ENCODE measurements around the gene EIF2D.
"Not testable (repeated sequence)": the region's sequence is repeated elsewhere in the genome, so short reads cannot be mapped to it uniquely, and the experiment has no call there.

EIF2D gene

DNA sequence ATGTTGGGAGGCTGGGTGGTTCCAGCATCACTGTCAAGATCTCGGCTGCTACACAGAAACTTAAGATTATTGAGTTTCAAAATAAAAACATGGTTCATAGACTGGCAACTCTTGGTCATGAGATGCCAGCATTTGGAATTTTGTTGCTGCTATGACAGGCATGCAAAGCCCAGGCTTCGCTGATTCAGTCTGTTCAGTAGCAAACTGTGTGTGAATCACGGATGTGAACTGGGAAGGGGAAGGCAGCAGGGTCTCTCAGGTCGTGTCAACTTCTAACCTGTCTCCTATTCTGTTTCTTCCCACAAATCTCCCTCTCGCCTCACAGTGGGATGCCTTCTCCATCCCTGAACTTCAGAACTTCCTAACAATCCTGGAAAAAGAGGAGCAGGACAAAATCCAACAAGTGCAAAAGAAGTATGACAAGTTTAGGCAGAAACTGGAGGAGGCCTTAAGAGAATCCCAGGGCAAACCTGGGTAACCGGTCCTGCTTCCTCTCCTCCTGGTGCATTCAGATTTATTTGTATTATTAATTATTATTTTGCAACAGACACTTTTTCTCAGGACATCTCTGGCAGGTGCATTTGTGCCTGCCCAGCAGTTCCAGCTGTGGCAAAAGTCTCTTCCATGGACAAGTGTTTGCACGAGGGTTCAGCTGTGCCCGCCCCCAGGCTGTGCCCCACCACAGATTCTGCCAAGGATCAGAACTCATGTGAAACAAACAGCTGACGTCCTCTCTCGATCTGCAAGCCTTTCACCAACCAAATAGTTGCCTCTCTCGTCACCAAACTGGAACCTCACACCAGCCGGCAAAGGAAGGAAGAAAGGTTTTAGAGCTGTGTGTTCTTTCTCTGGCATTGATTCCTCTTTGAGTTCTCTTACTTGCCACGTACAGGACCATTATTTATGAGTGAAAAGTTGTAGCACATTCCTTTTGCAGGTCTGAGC lies 25.5 kb downstream of the EIF2D start:
- no peak for DNase-seq

DNA sequence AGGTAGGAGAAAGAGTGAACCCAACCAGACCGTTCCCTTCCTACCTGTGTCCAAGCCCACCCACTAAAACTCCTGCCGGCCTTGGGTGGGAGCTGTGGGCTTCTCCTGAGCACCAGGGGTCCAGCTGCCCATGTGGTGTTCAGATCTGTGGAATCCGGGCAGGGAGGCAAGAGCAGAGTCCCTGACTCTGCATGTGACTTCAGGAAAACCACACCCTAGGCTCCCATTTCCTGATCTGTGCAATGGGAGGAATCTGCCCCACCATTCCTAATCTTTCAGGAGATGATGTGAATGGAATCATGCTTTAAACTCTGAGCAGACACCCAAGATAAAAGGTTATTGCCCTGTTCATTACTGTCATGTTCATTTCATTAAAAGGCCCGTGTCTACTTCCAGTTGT lies 27.6 kb downstream of the EIF2D start:
- no peak for DNase-seq

DNA sequence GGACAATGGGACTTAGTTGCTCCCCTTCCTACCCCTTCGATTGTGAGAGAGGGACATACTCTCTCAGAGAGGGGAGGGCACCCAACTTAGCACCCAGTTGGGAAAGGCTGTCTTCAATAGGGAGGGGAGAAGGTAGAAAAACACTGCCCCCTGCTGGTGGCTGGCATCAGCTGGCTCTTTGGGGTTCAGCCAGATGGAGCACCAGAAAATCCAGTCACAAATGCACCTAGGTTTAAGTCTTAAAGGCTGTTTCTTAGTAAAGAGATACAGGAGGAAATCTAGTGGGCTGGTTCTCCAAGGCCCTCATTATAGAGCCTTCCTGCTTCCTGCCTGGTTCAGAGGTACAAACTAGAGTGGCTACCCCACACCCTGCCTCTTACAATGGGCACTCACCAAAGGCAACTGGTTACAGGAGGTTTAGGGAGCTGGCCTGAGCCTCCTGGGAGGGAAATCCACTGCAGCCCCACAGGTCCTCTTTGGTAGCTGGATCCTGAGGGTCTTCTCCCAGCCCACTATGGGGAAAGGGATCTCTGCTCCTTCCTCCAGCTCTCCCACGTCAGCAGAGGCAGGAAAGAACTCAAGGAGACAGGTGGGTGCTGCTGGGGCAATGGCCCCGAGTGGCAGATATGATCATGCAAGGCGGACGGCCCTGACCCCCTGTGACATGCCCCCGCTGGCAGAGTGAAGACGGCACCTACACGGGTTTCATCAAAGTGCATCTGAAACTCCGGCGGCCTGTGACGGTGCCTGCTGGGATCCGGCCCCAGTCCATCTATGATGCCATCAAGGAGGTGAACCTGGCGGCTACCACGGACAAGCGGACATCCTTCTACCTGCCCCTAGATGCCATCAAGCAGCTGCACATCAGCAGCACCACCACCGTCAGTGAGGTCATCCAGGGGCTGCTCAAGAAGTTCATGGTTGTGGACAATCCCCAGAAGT lies 28.3 kb downstream of the EIF2D start:
- peak; percentile 90 to 93 for DNase-seq

DNA sequence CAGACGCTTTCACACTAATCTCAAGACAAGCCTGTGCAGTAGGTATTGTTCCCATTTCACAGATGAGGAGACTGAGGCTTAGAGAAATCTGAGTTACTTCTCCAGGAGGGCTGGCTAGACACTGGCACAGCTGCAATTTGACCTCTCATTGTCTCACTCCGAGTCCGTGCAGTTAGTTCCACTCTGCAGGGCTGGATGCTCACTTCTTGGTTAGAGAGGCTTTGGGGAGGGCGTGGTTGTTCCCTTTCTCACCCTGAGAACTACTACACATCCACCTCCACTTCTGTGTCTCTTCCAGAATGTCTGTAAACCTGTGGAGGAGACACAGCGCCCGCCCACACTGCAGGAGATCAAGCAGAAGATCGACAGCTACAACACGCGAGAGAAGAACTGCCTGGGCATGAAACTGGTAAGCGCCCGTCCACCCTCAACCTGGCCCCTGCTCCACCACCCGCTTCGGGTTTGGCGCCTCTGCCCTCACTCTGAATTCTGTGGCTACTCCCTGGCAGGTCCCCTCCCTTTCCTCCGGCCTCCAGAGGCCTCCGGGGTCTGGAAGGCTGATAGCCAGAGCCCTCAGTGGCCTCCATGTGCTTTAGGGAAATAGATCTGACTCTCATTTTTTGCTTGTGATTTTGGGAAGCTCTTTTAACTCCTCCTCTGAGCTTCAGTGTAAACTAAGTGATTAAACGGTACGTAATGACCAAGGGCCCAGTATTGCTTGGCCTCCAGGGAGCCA lies 29.1 kb downstream of the EIF2D start:
- peak; percentile 67 to 77 for DNase-seq

- no peak for DNase-seq
Observed at GRCh38 chr1:206582537-206582936, 29.7 kb downstream of the EIF2D start.

- DNase-seq = peak; percentile 68 to 72
Observed at GRCh38 chr1:206581571-206581981, 30.7 kb downstream of the EIF2D start.

DNA sequence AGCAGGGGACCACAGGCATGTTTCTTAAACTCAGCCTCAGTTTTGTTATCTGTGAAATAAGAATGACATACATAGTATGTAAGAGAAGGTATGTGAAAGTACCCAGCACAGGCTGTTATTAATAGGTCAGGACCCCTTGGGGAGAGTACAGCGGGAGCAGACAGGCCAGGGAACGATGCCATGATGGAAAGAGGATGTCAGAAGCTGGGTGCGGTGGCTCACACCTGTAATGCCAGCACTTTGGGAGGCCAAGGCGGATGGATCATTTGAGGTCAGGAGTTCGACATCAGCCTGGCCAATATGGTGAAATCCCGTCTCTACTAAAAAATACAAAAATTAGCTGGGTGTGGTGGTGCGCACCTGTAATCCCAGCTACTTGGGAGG lies 31.2 kb downstream of the EIF2D start:
- not testable (repeated sequence) for DNase-seq

DNA sequence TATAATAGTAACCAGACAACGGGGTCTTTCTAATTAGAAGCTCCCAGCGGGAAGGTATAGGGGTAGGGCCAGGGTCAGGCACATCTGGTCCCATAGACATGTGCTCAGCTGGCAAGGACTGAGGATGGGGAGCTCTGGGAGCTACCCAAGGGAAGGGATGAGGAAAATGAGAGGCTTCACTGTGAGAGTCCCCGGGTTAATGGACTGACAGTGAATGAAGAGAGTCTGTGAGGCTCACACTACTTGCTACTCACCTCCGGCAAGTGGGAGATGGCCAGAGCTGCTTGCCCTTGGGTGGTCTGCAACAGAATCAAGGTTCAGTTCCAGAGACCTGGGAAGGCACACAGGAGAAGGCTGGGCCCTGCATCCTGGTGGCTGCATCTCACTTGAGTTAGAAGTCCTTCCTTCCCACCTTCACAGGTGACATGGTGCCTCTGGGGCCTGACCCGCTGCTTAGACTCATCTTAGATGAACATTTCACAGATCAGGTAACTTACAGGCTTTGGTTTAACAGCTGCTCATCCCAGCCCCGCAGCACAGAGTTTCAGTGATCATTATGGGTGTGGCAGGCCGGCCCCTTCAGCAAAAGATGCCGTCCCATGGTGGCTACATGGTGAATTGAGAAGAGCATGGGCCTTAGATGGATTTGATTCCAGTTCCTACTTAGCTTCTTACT lies 31.7 kb downstream of the EIF2D start:
- no peak for DNase-seq

DNA sequence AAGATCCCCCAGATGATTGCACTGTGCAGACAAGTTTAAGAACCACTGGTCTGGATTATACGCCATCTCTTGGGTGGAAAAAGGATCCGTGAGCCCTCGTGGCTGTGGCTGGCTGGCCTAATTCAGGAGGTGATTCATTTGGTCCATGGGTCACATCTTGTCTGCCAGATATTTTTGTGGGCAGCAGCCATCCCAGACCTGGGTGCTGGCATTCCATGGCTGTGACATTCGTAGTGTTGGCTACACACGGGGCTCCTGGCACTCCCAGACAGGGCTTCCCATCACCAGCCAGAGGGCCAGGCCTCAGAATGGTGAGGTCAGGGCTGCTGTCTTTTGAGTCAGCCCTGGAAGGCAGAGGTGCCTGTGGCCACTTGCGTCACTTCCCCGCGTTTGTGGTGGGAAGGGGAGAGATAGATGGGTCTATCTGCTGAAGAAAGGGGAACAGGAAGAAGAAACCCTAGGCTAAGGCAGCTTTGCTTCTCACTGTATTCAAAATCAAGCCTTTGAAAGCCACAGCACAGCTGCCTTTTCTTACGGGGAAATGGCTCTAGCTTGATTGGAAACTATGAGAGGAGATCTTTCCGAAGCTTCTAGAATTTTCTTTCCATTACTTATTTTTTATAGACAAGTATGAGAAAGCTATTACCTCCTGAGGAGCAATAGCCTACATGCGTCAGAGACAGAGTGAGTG lies 32.4 kb downstream of the EIF2D start:
- DNase-seq = peak; percentile 90 to 94

DNA sequence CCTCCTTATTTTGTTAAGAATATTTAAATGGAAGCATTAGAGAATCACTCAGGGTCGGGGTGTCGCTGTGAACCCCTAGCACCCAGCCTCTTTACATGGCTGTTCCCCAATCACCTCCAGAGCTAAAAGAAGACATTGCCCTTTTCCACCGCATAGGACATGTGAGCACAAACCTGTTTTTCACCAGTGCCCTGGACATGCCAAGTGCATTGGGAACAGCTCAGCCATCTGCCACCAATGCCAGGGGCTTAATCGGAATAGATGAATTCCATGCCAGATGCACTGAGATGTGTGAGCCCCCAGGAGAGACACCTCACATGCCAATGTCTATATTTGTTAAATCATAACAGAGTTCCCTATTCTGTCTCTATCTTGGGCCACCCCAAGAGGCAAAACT lies 33.3 kb downstream of the EIF2D start:
- DNase-seq = peak in 1 of 2 experiments; percentile 9

GRCh38 chr1:206578068-206578977 lies 33.9 kb downstream of the EIF2D start:
- DNase-seq = peak in 1 of 2 experiments; percentile 36

- DNase-seq = no peak
Observed at GRCh38 chr1:206577626-206578025, 34.6 kb downstream of the EIF2D start.

GRCh38 chr1:206575894-206576737 lies 36.1 kb downstream of the EIF2D start:
- peak in 1 of 2 experiments; percentile 11 for DNase-seq

DNA sequence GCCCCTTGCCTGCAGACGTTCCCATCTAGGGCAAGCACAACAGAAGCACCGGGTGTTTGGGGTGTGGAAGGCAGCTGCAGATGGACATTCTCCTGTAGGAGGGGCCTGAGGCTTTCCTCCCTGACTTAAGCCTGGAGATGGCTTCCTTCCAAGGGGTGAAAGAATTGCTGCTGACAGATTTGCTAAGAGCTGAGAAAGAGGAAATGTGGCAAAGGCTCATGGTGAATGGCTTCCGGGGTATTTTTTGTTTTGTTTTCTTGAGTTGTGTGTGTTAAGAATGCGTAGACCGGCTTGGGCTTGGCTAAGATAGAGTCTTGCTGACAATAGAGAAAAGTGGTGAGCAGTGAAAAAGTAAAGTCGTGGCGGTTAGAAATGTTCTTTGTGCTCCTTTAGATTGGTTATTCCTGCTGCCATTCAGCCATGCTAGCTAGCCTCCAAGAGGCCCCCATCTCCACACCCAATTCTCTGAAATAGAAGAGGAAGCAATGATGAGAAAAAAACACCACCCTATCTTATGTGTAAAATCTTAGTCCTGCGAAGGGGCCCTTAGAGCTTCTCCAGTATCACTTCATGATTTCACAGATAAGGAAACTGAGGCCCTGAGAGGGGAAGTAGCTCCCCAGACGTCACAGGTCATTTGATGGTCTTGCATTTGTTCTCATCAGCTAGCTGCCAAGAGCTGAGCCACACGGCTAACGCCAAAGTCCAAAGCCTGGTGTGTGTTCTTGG lies 36.9 kb downstream of the EIF2D start:
- DNase-seq = peak in 1 of 2 experiments; percentile 32

DNA sequence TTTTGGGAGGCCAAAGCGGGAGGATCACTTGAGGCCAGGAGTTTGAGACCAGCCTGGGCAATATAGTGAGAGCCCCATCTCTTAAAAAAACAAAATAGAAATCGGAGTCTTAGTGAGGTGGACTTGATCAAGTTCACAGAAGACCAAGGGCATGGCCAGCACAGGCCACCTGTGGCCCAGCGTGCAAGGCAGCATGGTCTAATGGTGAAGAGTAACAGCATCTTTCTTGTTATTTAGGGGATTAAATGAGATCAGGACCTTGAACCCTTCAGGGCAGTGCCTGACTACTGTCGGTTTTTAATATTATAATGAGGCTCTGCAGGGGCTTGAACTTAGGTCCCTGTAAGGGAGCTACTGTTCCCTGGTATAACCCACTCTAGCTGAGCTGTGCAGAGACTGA lies 38.5 kb downstream of the EIF2D start:
- no peak for DNase-seq

DNA sequence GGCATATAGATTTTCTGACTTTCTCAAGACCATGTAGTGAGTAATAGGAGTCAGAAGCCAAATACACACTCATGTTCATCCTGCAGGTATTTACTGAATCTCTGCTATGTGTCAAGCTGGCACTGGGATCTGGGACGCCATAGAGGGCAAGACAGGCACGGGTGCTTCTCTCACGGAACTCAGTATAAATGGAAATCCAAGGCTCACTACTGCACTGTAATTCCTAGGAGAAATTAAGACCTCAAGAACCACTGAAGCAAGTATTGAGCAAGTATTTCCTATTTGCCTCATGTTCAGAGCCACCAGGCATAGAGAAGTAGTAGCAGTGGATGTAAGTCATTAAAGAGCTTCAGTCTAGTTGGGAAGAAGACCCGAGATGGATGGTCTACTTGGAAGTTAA lies 38.9 kb downstream of the EIF2D start:
- no peak for DNase-seq

GRCh38 chr1:206572835-206573234 lies 39.4 kb downstream of the EIF2D start:
- DNase-seq = no peak

GRCh38 chr1:206570529-206570928 lies 41.7 kb downstream of the EIF2D start:
- no peak for DNase-seq

DNA sequence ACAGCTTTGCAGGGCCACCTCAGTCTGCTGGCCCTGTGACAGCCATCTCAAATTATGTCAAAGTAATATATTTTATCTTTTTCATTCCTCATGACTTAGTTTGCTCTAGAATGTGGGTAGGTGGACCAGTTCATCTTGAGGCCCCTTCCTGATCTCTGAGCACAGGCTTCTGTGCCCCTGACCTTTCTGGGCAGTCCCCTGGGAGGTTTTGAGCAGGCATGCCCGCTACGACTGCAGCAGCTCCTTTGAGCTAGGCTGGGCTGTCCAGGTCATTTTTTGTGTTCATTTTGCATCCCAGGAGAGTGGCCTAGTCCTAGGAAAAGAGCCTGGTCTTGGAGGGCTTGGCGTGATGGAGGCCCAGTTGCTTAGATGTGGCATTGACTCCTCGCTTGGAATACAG lies 42.7 kb downstream of the EIF2D start:
- DNase-seq = no peak

All from activated CD4-positive, alpha-beta T cell treated with anti-CD3 and anti-CD28 coated beads, Interleukin-2, amount 50 U/mL, for 48 hours (primary cell).